GM21723 (cell line): ENCODE results near the gene KRT10.
"Not testable (repeated sequence)": the region's sequence is repeated elsewhere in the genome, so short reads cannot be mapped to it uniquely, and the experiment has no call there.

Source experiments
- ATAC-seq: cut with Tn5 transposase; IDR thresholded peaks from one replicate; pipeline ENCODE4 v1.9.1; 2021; ENCODE audit warnings: mild to moderate bottlenecking, moderate library complexity; ENCODE audit not compliant: unreplicated experiment

Gene KRT10

DNA sequence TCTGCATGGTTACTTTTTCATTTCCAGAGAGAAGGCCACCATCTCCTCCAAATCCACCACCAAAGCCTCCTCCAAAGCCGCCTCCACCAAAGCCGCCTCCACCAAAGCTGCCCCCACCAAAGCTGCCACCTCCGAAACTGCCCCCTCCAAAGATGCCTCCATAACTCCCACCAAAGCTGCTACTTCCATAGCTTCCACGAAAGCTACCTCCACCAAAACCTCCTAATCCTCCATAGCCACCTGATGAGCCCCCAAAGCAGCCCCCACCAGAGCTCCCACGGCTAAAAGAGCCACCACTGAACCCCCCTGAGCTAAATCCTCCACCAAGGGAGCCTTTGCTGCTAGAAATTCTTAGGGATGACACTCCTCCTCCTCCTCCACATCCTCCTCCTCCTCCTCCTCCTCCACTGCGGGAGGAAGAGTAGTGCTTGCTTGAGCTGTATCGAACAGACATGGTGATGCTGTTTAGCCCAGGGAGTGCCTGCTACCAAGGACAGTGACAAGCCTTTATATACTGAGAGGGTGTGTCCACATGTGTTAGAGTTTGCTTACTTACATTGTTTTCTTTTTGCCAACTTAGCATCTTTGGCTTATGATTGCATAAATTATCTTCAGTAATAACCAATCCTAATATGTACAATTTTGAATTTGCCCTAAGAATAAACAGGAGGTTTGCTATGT, at the start of gene KRT10:
TSS of gene KRT10 (minus strand) at position 483 of the 681 bp plus-strand sequence. CDS start at position 454, 29 bp downstream.
- no peak for ATAC-seq

DNA sequence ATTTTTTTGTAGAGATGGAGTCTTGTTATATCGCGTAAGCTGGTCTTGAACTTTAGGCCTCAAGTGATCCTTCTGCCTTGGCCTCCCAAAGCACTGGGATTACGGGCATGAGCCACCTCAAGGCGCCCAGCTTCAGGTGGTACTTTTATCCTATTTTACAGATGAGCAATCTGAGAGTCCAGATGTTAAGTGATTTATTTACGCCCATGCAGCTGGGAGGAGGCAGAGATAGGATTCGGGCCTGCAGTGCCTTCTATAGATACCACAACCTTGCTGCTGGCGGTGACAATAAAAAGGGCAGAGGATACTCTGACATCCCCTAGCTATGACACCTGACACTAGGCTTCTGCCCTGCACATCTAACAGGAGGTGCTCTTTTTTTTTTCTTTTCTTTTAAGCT, 48.9 kb upstream of the KRT10 start:
- no peak for ATAC-seq

DNA sequence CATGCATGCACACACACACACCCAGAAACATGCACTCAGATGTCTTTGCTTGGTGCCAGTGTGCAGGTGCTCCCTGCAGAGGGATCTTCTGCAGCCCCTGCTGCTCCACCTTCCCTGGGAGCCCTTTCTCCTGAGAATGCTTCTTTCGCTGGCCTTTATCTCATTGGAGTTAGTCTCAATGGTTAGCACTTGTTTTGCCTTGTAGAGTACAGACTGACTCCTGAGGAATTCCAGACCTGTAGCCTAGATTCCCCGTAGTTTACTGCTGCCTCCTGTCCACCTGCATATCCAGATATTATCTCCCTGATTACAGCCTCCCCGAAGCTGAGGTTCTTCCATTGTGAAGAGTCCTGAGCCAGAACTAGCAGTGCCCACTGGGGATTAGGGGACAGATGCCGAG, 47.7 kb upstream of the KRT10 start:
- ATAC-seq: no peak

DNA sequence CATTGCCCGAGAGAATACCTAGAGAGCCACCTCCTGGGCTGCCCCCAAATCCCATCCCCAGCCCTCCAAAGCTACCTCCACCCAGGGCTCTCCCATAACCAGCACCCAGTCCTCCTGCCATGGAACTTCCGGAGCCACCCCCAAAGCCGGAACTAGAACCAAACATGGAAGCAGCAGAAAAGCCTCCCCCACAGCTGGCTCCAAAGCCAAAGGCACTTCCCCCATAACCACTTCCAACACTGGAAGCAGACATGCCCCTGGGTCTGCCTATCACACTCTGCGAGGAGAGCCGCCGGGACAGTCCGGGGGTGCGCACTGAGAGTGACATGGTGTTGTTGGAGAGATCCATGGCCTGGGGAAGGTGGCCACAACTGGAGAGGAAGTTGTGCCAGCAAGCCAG, 44.4 kb upstream of the KRT10 start, which contains the start of gene KRT12:
TSS of gene KRT12 (minus strand) at position 386 of the 400 bp plus-strand sequence. CDS start at position 349, 37 bp downstream.
- ATAC-seq: no peak

DNA sequence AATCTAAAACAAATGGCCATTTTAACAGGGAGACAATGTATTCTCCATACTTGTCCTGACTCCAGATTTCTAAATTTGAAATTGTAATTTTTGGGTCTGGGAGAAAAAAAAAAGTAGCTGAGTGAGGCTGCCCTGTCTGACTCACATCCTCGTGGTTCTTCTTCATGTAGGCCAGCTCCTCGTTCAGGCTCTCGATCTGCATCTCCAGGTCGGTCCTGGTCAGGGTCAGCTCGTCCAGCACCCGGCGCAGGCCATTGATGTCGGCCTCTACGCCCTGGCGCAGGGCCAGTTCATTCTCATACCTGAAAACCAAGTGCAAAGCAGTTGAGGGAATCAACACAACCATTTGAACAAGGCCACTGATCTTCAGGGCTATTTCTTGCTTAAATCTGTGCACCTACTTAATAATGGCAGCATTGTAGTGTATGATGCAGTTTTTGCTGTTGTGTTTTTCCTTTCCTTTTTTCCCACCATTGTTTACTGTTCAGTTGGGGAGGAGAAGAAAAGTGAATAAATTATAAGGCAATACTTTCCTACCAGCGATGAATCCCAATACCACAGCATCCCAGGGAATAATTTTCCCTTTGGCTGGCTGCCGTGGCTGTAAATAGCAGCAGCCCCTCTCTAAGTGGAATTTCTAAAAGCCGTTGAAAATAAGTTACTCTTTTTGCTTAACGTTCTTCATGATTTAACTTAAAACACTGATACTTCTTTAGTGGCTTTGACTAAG, 42.4 kb upstream of the KRT10 start:
- no peak for ATAC-seq

DNA sequence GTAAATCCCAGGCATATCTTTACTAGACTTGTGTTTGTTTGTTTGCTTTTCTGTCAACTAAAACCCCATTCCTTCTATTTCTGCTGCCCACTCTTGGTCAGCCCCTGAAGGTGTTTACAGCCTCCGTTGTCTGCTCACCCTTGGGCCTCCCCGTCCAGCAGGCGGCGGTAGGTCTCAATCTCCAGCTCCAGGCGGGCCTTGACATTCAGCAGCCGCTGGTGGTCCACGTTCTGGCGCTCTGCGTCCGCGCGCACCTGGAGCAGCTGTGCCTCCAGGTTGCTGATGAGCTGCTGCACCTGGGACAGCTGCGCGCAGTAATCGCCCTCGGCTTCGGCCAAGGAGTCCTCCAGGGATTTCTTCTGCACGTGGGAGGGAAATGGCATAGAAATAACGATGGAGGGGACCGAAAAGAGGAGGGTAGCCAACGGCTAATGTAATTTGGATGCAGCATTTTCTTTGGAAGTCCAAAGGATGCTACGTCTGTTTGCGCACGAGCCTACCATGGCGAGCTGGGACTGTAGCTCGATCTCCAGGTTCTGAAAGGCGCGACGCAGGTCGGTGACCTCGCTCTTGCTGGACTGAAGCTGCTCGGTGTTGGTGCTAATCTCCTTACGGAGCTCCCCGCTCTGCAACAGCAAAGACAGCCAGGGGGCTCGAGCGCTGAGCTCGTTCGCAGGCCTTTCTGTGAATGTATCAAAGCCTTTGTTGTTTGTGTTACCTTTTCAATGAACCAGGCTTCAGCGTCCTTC, 40.7 kb upstream of the KRT10 start:
- no peak for ATAC-seq

DNA sequence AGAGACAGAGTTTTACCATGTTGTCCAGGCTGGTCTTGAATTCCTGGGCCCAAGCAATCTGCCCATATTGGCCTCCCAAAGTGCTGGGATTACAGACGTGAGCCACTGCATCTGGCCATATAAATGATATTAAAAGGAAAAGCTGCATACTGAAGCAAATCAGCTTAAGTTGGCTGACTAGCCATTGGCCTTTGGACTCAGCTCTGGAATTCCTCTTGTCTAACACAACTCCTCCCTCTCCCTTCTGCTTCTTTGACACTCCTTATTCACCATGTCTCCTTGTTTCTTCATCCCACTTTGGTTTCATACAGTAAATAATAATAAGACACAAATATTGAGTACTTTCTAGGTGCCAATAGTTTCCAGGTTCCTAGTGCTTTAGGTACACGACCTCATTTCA, 37.1 kb upstream of the KRT10 start:
- no peak for ATAC-seq

DNA sequence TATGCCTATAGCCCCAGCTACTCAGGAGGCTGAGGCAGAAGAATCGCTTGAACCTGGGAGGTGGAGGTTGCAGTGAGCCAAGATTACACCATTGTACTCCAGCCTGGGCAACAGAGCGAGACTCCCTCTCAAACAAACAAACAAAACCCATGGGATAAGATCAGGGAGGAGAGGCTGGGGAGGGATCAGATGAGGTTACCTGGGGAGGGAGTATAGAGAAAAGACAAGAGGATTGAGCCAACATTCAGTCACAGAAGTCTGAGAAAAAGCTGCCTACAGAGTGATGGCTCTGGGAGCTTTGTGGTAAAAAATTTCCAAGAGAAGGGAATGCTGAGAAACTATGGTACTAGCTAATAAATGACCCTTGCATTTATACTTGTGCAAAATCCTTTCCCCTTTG, 36.3 kb upstream of the KRT10 start:
- not testable (repeated sequence) for ATAC-seq

DNA sequence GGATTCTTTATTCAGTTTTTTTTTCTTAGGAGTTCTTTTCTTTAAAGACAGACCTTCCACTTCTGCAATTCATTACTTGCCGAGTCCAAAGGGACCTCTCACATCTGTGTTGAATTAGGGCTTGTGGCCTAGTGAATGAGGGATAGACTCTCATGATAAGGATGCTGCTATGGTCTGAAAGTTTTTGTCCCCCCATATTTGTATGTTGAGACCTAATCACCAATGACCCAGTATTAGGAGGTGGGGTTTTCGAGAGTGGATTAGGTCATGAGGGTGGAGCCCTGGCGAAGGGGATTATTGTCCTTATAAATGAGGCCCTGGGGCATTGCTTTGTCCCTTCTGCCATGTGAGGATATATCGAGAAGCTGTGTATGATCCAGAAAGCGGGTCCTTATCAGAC, 35.1 kb upstream of the KRT10 start:
- no peak for ATAC-seq

DNA sequence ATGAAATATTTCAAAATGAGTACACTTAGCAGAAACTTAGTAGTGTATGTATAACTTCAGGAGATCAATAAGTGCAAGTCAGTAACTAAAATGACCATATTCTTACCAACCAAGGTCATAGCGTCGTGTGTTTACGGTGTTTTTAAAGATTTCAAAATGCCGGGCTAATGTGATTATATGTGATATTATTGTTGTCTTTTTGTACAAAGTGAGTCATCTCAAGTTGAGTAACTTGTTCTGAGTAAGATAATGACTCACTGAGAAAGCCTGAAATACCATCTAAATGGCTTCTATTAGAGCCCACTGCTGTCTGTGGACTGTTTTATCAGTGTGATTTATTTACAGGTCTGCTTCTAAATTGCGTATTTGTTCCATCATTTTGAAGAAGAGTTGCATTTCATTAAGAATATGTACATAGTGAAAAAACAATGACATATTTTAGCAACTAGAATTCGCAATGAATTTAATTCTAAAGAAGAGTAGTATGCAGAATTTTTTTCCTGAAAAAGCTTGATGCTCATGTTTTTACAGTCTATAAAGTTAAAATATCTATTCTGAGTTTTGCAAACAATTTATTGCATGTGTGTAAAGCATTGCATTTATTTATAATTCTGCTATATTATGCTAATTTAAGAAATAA, 31.9 kb upstream of the KRT10 start:
- ATAC-seq: no peak

DNA sequence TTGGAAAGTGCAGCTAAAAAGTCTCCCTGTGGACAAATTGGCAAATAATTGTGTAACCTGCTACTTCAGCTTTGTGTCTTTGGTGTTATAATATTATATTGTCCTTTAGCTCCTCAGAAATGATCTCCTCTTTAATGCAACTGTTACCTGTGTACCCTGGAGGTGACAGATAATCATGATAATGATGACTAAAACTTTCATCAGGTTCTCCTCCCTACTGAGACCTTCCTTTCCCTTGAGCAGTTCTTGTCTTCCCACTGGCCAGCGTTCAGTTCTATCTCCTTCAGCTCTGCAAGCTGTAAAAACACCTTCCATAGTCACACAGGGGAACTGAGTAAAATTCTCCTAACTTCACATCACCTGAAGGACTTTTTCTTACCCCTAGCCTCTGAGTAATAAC, 29.9 kb upstream of the KRT10 start:
- no peak for ATAC-seq

DNA sequence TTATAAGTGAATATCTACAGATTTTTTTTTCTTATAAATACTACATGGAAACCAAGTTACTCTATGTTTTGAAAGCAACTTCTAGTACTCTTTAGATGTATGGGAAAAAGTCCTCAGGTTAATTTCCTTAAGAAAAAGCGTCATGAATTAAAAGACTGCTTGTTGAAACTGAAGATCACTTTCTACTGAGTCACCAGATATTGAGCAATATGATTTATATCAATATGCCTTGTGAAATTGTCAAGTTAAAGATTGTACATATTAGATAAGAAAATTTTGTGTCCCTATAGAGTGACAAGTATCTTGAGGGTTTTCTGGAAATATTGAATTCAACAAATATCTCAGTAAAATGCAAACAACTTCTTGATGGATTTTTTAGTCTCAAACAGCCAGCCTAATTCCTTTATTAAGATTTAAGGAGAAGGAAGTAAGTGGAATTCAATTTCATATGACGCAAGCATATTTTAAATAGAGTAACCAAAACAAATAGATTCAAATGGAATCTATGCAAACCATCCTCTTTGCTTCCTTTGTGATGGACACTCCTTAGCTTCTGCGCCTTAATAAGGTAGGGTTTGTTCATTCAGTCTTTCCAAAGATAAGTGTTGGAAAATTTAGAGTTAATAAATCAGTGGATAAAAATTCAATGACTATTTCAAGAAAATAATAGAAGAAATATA, 28.0 kb upstream of the KRT10 start:
- no peak for ATAC-seq

DNA sequence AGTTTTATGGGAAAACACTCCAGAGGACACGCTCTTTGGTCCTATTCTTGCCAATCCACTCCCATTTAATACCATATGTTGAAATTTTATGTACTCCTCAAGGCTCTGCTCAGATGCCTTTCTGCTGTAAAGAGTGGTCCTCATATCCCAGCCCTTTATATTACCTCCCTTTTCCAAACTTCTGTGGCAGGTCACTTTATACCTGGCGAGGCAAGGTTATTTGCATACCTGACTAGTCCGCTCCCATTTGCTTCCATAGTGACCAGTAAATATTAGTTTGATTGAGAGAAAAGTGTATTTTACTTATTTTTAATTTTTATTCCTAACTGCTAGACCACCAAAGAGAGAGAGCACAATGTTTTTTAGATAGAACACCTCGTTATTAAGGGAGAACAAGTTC, 27.3 kb upstream of the KRT10 start:
- no peak for ATAC-seq

DNA sequence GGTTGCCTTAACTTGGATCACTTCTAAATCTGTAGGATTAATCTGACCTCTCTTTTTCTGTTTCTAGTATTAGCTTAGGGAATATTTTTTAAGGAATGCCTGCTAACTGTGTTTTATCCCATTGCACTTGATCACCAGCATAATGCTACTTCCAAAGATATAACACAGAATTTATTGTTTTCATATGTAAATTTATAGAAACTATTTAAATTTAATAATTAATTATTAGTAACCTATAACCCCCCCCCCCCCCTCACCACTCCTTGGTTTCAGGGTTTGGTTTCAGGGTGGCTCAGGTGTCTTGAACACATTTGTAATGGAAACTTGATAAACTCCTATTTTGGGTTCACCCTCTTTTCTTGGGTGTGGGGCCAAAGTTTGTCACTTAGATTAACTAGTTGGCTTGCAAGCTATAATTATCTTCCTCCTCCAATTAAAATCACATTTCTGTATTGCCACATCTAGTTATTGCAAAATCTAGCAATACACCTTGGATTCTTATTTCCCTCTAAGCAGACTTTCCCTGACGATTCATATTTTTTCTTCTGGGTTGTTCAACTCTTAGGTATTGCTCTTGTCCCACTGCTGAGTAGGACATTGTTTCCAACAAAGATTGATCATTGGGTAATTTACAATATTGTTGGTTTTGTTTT, 26.3 kb upstream of the KRT10 start:
- no peak for ATAC-seq

DNA sequence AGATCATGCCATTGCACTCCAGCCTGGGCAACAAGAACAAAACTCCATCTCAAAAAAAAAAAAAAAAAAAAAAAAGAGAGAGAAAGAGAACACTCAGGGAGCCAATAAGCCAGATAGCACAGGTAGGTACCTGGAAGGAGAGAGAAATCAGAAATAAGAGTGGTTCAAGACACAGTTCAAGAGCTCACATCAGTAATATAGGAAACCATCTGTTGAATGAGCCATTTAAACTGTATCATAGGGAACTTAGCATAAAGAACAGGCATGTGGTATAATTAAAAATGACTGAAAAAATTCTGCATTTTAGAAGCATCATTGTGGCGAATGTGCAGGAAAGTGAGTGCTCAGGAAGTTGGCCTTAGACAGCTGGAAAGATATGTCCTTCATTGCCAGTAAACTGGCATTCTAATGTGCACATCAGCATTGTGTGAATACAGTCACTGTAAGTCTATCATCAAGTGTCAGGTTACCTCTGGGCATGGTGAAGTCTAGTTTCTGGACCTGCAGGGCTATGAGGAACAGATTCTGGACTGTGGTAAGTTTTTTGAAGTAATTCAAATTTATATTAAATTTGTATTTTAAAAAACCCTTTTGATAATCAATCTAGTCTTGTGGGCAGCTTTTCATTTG, 24.2 kb upstream of the KRT10 start:
- ATAC-seq: no peak

DNA sequence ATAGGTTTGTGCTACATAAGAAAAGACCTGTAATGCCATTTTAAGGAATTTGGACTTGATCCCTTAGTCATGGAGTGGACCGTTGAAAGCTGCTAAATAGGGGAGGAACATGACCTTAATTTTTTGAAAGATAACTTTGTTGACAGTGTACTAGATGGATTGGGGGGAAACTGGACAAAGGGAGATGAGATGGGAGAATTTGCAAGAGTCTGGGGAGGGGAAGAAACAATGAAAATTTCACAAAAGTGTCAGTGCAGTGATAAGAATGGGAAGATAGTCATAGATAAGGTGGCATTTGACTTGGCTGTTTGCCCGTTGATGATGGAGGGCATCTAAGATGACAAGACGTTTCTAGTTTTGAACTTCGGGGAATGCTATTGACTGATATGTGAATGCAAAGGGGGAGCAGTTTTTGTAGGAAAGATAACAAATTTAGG, 22.3 kb upstream of the KRT10 start:
- ATAC-seq: no peak

DNA sequence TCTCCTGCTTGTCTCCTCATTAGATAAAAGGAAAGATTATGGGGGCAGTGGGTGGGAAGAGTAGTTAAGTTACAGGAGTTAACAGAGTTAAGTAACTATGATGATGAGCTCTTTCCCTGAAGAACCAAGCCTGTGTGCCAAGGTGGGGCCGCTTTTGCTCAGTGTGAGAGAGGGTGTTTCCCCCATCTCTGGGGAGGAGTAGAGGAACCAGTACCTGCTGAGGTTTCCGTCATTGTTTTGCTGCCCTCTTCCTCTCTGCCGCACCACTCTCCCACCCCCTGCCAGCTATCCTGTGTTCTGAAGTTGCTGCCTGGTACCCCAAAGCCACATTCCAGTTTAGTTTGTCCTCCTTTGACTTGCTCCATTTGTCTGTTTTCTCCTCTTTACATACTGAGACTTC, 20.8 kb upstream of the KRT10 start:
- ATAC-seq: no peak

DNA sequence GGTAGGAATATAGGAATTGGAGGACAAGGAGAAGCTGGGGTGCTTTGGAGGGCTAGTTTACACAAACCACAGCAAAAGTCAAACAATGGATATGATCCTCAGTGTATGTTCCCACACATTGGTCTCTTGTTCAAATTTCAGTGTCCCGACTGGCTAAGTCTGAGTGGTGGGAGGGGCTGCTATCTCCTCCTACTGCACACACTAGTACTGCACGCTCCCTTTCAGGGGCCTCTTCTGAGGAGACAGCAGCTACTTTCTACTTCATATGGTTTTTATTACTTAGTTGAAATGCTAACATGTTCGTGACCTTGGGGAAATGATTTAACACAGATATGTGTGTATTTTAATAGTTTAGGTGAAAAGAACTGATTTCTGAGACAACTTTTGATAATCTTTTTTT, 18.8 kb upstream of the KRT10 start:
- no peak for ATAC-seq

DNA sequence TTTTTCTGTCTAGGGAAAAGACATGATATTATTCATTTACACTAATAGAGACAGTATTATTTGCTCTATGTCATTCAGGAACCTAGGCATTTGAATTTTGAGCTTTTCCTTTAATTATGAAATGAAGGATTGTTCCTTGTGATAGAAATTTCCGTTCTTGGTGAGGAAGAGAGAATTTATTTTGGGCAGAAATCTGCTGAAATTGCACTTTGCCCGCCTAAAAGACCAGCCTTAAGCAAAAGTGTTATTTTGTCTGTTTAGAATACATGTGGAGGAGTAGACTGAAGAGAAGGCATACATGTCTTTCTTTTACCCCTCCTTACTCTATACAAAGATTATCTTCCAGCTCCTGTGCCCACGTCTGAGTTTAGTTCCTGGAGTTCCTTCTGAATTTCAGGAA, 16.8 kb upstream of the KRT10 start:
- no peak for ATAC-seq

DNA sequence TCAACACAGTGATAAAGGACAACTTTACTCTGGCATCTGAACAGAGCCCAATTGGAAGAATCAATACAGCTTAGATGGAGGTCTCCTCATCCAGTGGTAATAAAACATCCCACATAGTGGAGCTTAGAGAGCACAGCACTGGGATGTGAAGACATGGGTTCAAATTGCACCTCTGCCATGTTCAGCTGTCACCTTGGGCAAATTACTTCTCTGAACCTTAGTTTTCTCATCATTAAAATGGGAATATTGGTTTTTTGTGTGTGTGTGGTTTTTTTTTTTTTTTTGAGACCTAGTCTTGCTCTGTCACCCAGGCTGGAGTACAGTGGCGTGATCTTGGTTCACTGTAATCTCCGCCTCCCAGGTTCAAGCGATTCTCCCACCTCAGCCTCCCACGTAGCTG, 13.6 kb upstream of the KRT10 start:
- ATAC-seq: no peak
